GM12891 (cell line): Measurements from ENCODE around the gene HOXA10.

Experiments
- POLR2A ChIP-seq: IDR thresholded peaks from 2 replicates; pipeline ENCODE4 v1.6.1; 2011; ENCODE audit warnings: low read depth, low read length, control low read depth
- POLR2AphosphoS5 ChIP-seq: IDR thresholded peaks from 2 replicates; pipeline ENCODE4 v1.6.1; 2011; ENCODE audit warnings: low read depth, low read length, control low read depth
- SPI1 ChIP-seq: IDR thresholded peaks from 2 replicates; pipeline ENCODE4 v1.6.1; 2011; ENCODE audit warnings: low read depth, low read length, control low read depth

GRCh38 chr7:27153526-27153925, 20.6 kb downstream of the HOXA10 start:
- TF ChIP-seq POLR2A, result no peak
- no peak for TF ChIP-seq POLR2AphosphoS5
- no peak for TF ChIP-seq SPI1
